HepG2 (cell line): Measurements from ENCODE around the gene NAPB. TPM values are rescaled to one million over a fixed set of nuclear protein-coding genes. Genes with fewer than 3 reads are reported as not detected.

Source experiments
- AGO1 ChIP-seq: fragments of 200-400 bp; formaldehyde crosslinking; IDR thresholded peaks from 2 replicates; pipeline ENCODE4 v1.6.1; 2017; ENCODE audit warnings: mild to moderate bottlenecking, low read depth, low read length, moderate library complexity; ENCODE audit not compliant: poor library complexity, severe bottlenecking
- CHD2 ChIP-seq: IDR thresholded peaks from 2 replicates; pipeline ENCODE4 v1.6.1; 2011; ENCODE audit warnings: low read depth, low read length, improper control_type of control experiment
- FIP1L1 ChIP-seq: fragments of 200-400 bp; formaldehyde crosslinking; IDR thresholded peaks from 2 replicates; pipeline ENCODE4 v1.6.1; 2018; ENCODE audit warnings: low read depth, mild to moderate bottlenecking, low read length, moderate library complexity, borderline replicate concordance; ENCODE audit not compliant: insufficient read depth
- KDM5A ChIP-seq: fragments of 200-600 bp; sonication (generic); IDR thresholded peaks from 2 replicates; pipeline ENCODE4 v1.7.0; 2018; ENCODE audit warnings: antibody characterized with exemption, mild to moderate bottlenecking, low read length, borderline replicate concordance
- MTA1 ChIP-seq: sonication (generic); formaldehyde crosslinking; IDR thresholded peaks from 2 replicates; pipeline ENCODE4 v1.4.0; 2020; ENCODE audit warnings: missing genetic modification reagents, mild to moderate bottlenecking, borderline replicate concordance
- NR2F2 ChIP-seq: IDR thresholded peaks from 2 replicates; pipeline ENCODE4 v1.6.1; 2012; ENCODE audit warnings: low read depth, inconsistent platforms, borderline replicate concordance
- SNRNP70 ChIP-seq: fragments of 200-400 bp; formaldehyde crosslinking; IDR thresholded peaks from 2 replicates; pipeline ENCODE4 v1.6.1; 2017; ENCODE audit warnings: mild to moderate bottlenecking, low read depth, low read length, moderate library complexity
- ZNF235 ChIP-seq: sonication (generic); formaldehyde crosslinking; IDR thresholded peaks from 2 replicates; pipeline ENCODE4 v1.8.1; 2023; ENCODE audit warnings: mild to moderate bottlenecking, missing genetic modification reagents, borderline replicate concordance
- ZNF34 ChIP-seq: sonication (generic); formaldehyde crosslinking; IDR thresholded peaks from 2 replicates; pipeline ENCODE4 v1.4.0; 2020; ENCODE audit warnings: mild to moderate bottlenecking, missing genetic modification reagents, borderline replicate concordance
- ZNF788 ChIP-seq: sonication (generic); formaldehyde crosslinking; IDR thresholded peaks from 2 replicates; pipeline ENCODE4 v1.5.0; 2020; ENCODE audit warnings: mild to moderate bottlenecking, missing genetic modification reagents, borderline replicate concordance
- polyA plus RNA-seq, 8 experiments: library from polyadenylated mRNA; depleted of rRNA in 3 of 8; stranded (reverse) in 7 of 8; unstranded in 1 of 8; fragments of >200 nt; fragmentation: Illumina TruSeq in 4 of 8; extraction: Trizol in 4 of 8; gene quantifications; 2 replicates each; pipeline versions ENCODE4 v1.2.1 to v1.2.3, GENCODE V29; 2011 to 2016; ENCODE audit warnings: low read depth in 4 of 8, missing spikeins in 1 of 8, mixed read lengths in 1 of 8; ENCODE audit not compliant: insufficient read depth in 1 of 8
- total RNA-seq, 5 experiments: library from RNA; depleted of rRNA; stranded (reverse); fragments of >200 nt; fragmentation: Illumina TruSeq; extraction: Trizol; gene quantifications; 2 replicates each; pipeline ENCODE4 v1.2.3, GENCODE V29; 2016; ENCODE audit warnings: low read depth in 1 of 5
- TF ChIP-seq, protein P1 (sequence below): sonication (generic); formaldehyde crosslinking; IDR thresholded peaks from 2 replicates; pipeline ENCODE4 v1.5.1; 2020; ENCODE audit warnings: missing genetic modification reagents, mild to moderate bottlenecking, borderline replicate concordance
- TF ChIP-seq, protein P2 (sequence below): sonication (generic); formaldehyde crosslinking; conservative IDR thresholded peaks from 2 replicates; pipeline ENCODE4 v1.4.0; 2020; ENCODE audit warnings: mild to moderate bottlenecking, missing genetic modification reagents, moderate library complexity
- TF ChIP-seq, protein P3 (sequence below): sonication (generic); formaldehyde crosslinking; IDR thresholded peaks from 2 replicates; pipeline ENCODE4 v1.5.0; 2020; ENCODE audit warnings: missing genetic modification reagents, mild to moderate bottlenecking, borderline replicate concordance
- TF ChIP-seq, protein P4 (sequence below): sonication (generic); formaldehyde crosslinking; IDR thresholded peaks from 2 replicates; pipeline ENCODE4 v1.4.0; 2020; ENCODE audit warnings: mild to moderate bottlenecking, low read depth, missing genetic modification reagents
- TF ChIP-seq, protein P5 (sequence below): sonication (generic); formaldehyde crosslinking; IDR thresholded peaks from 2 replicates; pipeline ENCODE4 v1.9.0; 2021; ENCODE audit warnings: missing genetic modification reagents, borderline replicate concordance

The NAPB gene
- total and polyA plus RNA-seq, 2 of the 13 experiments (the other 11 are each of a cell fraction or from before 2014, with no cell fraction given), result 15.2 to 16.1 TPM

DNA sequence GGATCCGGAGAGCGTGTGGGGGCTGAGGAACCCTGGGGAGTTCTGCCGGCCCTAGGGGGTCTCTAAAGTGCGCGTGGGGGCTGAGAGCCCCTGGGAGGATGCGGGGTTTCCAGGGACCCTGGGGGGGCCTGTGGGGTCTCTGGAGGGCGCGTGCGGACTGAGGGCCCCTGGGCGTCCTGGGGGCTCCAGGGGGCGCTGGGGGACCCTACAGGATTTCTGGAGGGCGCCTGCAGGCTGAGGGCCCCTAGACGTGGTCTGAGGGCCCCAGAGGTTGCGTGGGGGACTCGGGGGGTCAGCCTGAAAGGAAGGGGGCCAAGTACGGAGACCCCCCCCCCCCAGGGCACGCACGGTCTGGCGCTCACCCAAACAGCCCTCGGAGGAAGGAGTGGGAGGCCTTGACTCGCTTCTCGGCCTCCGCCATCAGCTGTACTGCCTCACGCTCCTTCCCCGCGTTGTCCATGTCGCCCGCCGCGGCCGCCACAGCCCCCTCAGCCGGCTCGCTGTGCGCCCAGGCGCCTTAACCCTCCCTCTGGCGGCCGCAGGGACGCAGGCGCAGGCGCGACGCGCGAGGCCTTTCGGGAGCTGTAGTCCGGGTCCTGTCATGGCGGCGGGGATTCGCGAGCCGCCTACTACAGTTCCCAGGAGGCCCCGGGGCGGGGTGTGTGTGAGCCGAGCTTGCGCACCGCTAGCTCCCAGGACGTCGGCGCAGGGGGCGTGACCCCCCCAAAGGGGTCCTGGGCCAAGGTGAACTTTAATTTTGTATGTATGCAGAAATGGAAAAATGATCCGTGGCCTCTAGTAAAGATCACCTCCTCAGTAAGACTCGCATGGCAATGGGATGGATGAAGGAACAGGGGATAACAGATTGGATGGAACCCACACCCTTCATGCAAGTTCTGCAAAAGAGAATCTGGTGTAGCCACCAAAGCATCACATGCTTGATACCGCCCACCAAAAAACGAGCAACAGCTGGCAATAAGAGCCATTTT lies at the start of gene NAPB (continued):
- TF ChIP-seq MTA1 (peak; percentile 52; the same call in 1 of the 2 replicates), FIP1L1 (no peak; the same call in 1 of the 2 replicates), KDM5A (no peak; the same call in 1 of the 2 replicates), ZNF788 (peak; percentile 63; the same call in 1 of the 2 replicates), NR2F2 (no peak), CHD2 (no peak), ZNF34 (CRISPR knock-in tag) (peak; percentile 72; the same call in 1 of the 2 replicates), SNRNP70 (no peak), ZNF235 (CRISPR knock-in tag) (no peak), AGO1 (peak; percentile 6)
- TF ChIP-seq, protein P1, sequence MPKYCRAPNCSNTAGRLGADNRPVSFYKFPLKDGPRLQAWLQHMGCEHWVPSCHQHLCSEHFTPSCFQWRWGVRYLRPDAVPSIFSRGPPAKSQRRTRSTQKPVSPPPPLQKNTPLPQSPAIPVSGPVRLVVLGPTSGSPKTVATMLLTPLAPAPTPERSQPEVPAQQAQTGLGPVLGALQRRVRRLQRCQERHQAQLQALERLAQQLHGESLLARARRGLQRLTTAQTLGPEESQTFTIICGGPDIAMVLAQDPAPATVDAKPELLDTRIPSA (CRISPR knock-in tag), result peak; percentile 96
- TF ChIP-seq, protein P2, sequence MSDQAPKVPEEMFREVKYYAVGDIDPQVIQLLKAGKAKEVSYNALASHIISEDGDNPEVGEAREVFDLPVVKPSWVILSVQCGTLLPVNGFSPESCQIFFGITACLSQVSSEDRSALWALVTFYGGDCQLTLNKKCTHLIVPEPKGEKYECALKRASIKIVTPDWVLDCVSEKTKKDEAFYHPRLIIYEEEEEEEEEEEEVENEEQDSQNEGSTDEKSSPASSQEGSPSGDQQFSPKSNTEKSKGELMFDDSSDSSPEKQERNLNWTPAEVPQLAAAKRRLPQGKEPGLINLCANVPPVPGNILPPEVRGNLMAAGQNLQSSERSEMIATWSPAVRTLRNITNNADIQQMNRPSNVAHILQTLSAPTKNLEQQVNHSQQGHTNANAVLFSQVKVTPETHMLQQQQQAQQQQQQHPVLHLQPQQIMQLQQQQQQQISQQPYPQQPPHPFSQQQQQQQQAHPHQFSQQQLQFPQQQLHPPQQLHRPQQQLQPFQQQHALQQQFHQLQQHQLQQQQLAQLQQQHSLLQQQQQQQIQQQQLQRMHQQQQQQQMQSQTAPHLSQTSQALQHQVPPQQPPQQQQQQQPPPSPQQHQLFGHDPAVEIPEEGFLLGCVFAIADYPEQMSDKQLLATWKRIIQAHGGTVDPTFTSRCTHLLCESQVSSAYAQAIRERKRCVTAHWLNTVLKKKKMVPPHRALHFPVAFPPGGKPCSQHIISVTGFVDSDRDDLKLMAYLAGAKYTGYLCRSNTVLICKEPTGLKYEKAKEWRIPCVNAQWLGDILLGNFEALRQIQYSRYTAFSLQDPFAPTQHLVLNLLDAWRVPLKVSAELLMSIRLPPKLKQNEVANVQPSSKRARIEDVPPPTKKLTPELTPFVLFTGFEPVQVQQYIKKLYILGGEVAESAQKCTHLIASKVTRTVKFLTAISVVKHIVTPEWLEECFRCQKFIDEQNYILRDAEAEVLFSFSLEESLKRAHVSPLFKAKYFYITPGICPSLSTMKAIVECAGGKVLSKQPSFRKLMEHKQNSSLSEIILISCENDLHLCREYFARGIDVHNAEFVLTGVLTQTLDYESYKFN (CRISPR knock-in tag), result no peak
- TF ChIP-seq, protein P3, sequence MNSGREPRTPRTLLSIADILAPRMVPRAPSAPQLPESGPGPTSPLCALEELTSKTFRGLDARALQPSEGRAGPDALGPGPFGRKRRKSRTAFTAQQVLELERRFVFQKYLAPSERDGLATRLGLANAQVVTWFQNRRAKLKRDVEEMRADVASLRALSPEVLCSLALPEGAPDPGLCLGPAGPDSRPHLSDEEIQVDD (CRISPR knock-in tag), result 0 out of 2 replicates have a peak, but pooled peaks have one; percentile 17
- TF ChIP-seq, protein P4, sequence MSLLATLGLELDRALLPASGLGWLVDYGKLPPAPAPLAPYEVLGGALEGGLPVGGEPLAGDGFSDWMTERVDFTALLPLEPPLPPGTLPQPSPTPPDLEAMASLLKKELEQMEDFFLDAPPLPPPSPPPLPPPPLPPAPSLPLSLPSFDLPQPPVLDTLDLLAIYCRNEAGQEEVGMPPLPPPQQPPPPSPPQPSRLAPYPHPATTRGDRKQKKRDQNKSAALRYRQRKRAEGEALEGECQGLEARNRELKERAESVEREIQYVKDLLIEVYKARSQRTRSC (CRISPR knock-in tag), result no peak
- TF ChIP-seq, protein P5, sequence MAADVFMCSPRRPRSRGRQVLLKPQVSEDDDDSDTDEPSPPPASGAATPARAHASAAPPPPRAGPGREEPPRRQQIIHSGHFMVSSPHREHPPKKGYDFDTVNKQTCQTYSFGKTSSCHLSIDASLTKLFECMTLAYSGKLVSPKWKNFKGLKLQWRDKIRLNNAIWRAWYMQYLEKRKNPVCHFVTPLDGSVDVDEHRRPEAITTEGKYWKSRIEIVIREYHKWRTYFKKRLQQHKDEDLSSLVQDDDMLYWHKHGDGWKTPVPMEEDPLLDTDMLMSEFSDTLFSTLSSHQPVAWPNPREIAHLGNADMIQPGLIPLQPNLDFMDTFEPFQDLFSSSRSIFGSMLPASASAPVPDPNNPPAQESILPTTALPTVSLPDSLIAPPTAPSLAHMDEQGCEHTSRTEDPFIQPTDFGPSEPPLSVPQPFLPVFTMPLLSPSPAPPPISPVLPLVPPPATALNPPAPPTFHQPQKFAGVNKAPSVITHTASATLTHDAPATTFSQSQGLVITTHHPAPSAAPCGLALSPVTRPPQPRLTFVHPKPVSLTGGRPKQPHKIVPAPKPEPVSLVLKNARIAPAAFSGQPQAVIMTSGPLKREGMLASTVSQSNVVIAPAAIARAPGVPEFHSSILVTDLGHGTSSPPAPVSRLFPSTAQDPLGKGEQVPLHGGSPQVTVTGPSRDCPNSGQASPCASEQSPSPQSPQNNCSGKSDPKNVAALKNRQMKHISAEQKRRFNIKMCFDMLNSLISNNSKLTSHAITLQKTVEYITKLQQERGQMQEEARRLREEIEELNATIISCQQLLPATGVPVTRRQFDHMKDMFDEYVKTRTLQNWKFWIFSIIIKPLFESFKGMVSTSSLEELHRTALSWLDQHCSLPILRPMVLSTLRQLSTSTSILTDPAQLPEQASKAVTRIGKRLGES (CRISPR knock-in tag), result peak; percentile 70; the same call in 1 of the 2 replicates
